Esophagus muscularis mucosa (tissue), 4 donors: ENCODE results near the gene XXYLT1. TPM values are rescaled to one million over a fixed set of nuclear protein-coding genes. Genes with fewer than 3 reads are reported as not detected.

Experiments used
- DNase-seq: peaks from one replicate; pipeline ENCODE4 v3.0.0-alpha.2; 2017; ENCODE audit errors: extremely low spot score
- H3K27ac ChIP-seq, 4 donors: fragments of 200-600 bp; sonication (generic); replicated peaks in 1 of 4; 1 replicate in 3 of 4; 2 replicates in 1 of 4; pipeline ENCODE4 v1.5.1; 2016 to 2019; ENCODE audit warnings: mild to moderate bottlenecking in 1 of 4
- H3K27me3 ChIP-seq, 4 donors: fragments of 200-600 bp; sonication (generic); one replicate each; pipeline versions ENCODE4 v1.5.1 to v1.6.0; 2016 to 2019
- H3K36me3 ChIP-seq, 4 donors: fragments of 200-600 bp; sonication (generic); one replicate each; pipeline ENCODE4 v1.5.1; 2016 to 2019
- H3K4me1 ChIP-seq, 4 donors: fragments of 200-600 bp; sonication (generic); one replicate each; pipeline ENCODE4 v1.5.1; 2016 to 2019
- H3K4me3 ChIP-seq, 4 donors: fragments of 200-600 bp; sonication (generic); 1 replicate in 2 of 4; 2 replicates in 2 of 4; pipeline ENCODE4 v1.5.1; 2016 to 2019; ENCODE audit warnings: mild to moderate bottlenecking in 4 of 4, moderate library complexity in 1 of 4
- H3K9me3 ChIP-seq, 4 donors: fragments of 200-600 bp; sonication (generic); 1 replicate in 3 of 4; 2 replicates in 1 of 4; pipeline ENCODE4 v1.5.1; 2016 to 2019
- CTCF ChIP-seq, 3 experiments: fragments of 200-600 bp in 2 of 3; fragments of 450-650 bp in 1 of 3; sonication (generic) in 2 of 3; IDR thresholded peaks; one replicate each; pipeline ENCODE4 v1.5.1; 2017 to 2019; ENCODE audit warnings: antibody characterized with exemption in 3 of 3, mild to moderate bottlenecking in 2 of 3, moderate library complexity in 1 of 3
- EP300 ChIP-seq: sonication (generic); formaldehyde crosslinking; IDR thresholded peaks from one replicate; pipeline ENCODE4 v1.6.1; 2017; ENCODE audit warnings: antibody characterized with exemption
- POLR2A ChIP-seq: fragments of 450-650 bp; IDR thresholded peaks from one replicate; pipeline ENCODE4 v1.6.1; 2017; ENCODE audit warnings: antibody characterized with exemption, moderate library complexity, mild to moderate bottlenecking, low read depth
- POLR2AphosphoS5 ChIP-seq, 2 donors: sonication (generic); formaldehyde crosslinking; IDR thresholded peaks; one replicate each; pipeline ENCODE4 v1.6.1; 2017; ENCODE audit warnings: antibody characterized with exemption in 2 of 2
- WGBS: methylation state at CpG from one replicate; pipeline ENCODE4 v1.1.5; 2018; 5-methylcytosine and 5-hydroxymethylcytosine counted together
- intact Hi-C: fragments of 100-400 bp; cut with DNase I; formaldehyde crosslinking; loops from one replicate; pipeline ENCODE4 v1.15.1; 2023
- total RNA-seq, 4 donors: library from RNA; depleted of rRNA; stranded (reverse); fragments of >200 nt; gene quantifications; one replicate each; pipeline versions ENCODE4 v1.1.0 to v1.2.1, GENCODE V29; 2016

XXYLT1 gene
- total RNA-seq, 4 donors from 2014 or later, result 8.8 to 18.5 (median 13.9) TPM

- H3K9me3 ChIP-seq, result no peaks in the 10 kb centered on the region
- H3K27ac ChIP-seq, result no peak overlapping the region
- 92% methylated on average over 11 of the region's 11 CpGs for WGBS
- TF ChIP-seq POLR2A, result no peak
- no peak for TF ChIP-seq EP300
- no peak for TF ChIP-seq POLR2AphosphoS5 (IDR thresholded peaks at IDR 0.05)
- no peak for TF ChIP-seq CTCF (IDR thresholded peaks at IDR 0.05)
- no peaks in the 10 kb centered on the region for H3K36me3 ChIP-seq
- DNase-seq, result no peak
- H3K27me3 ChIP-seq, result peaks cover 0 to 4% (median 0%) of the 10 kb centered on the region in 4 donors
- peaks cover 0 to 7% (median 2%) of the 10 kb centered on the region in 4 donors for H3K4me1 ChIP-seq
- intact Hi-C loops, result no loop called here
- H3K4me3 ChIP-seq, result no peak overlapping the region
Measured at GRCh38 chr3:195023989-195024388, 247.0 kb downstream of the XXYLT1 start.

- TF ChIP-seq CTCF (IDR thresholded peaks at IDR 0.05) (no peak), POLR2A (no peak), POLR2AphosphoS5 (IDR thresholded peaks at IDR 0.05) (no peak), EP300 (no peak)
- H3K4me1 ChIP-seq, result peaks cover 0 to 7% (median 2%) of the 10 kb centered on the region in 4 donors
- H3K9me3 ChIP-seq, result no peaks in the 10 kb centered on the region
- intact Hi-C loops, result no loop called here
- H3K27ac ChIP-seq, result no peak overlapping the region
- 28% methylated on average over 2 of the region's 2 CpGs for WGBS
- H3K36me3 ChIP-seq, result no peaks in the 10 kb centered on the region
- H3K27me3 ChIP-seq, result peaks cover 0 to 4% (median 0%) of the 10 kb centered on the region in 4 donors
- no peak overlapping the region for H3K4me3 ChIP-seq
- no peak for DNase-seq
Measured at GRCh38 chr3:195023576-195023975, 247.4 kb downstream of the XXYLT1 start.

- Histone ChIP-seq H3K27me3 (peaks cover 0 to 4% (median 0%) of the 10 kb centered on the region in 4 donors), H3K27ac (no peak overlapping the region), H3K9me3 (no peaks in the 10 kb centered on the region), H3K36me3 (no peaks in the 10 kb centered on the region), H3K4me1 (peaks cover 0 to 7% (median 2%) of the 10 kb centered on the region in 4 donors), H3K4me3 (no peak overlapping the region)
- TF ChIP-seq EP300 (no peak), POLR2AphosphoS5 (IDR thresholded peaks at IDR 0.05) (no peak), POLR2A (no peak)
- no peak for DNase-seq
- WGBS, result 90% methylated on average over 3 of the region's 3 CpGs
- intact Hi-C loops, result no loop called here
Measured at GRCh38 chr3:195021692-195022091, 249.3 kb downstream of the XXYLT1 start.

- no peak overlapping the region for H3K27ac ChIP-seq
- peaks cover 0 to 7% (median 2%) of the 10 kb centered on the region in 4 donors for H3K4me1 ChIP-seq
- no peaks in the 10 kb centered on the region for H3K36me3 ChIP-seq
- H3K27me3 ChIP-seq, result peaks cover 0 to 4% (median 0%) of the 10 kb centered on the region in 4 donors
- intact Hi-C loops, result no loop called here
- no peak for TF ChIP-seq POLR2AphosphoS5 (IDR thresholded peaks at IDR 0.05)
- no peak for TF ChIP-seq CTCF (IDR thresholded peaks at IDR 0.05)
- TF ChIP-seq POLR2A, result no peak
- TF ChIP-seq EP300, result no peak
- DNase-seq, result no peak
- no peak overlapping the region for H3K4me3 ChIP-seq
- H3K9me3 ChIP-seq, result no peaks in the 10 kb centered on the region
- WGBS, result 82% methylated on average over 1 of the region's 1 CpG
Measured at GRCh38 chr3:195020921-195021320, 250.0 kb downstream of the XXYLT1 start.

DNA sequence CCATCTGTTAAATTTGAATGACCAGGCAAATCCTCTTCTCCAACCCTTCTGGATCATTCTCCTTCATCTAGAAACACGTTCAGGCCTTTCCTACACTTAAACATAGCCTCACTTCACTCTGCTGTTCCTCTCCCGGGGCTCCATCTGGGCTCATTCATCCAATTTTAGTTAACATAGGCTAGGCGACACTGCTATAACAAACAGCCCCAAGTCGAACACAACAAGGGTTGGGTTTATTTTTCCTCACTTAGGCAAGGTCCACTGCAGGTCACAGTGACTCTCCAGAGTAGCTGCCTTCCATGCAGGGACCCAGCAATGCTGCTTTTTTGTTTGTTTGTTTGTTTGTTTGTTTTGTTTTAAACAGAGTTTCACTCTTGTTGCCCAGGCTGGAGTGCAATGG is 250.8 kb downstream of the XXYLT1 start:
- no peak for DNase-seq
- Histone ChIP-seq H3K36me3 (no peaks in the 10 kb centered on the region), H3K4me3 (no peak overlapping the region), H3K27ac (no peak overlapping the region), H3K27me3 (peaks cover 0 to 4% (median 0%) of the 10 kb centered on the region in 4 donors), H3K4me1 (peaks cover 0 to 7% (median 2%) of the 10 kb centered on the region in 4 donors), H3K9me3 (no peaks in the 10 kb centered on the region)
- intact Hi-C loops, result no loop called here
- TF ChIP-seq EP300 (no peak), CTCF (IDR thresholded peaks at IDR 0.05) (no peak), POLR2A (no peak), POLR2AphosphoS5 (IDR thresholded peaks at IDR 0.05) (no peak)
- 90% methylated on average over 4 of the region's 4 CpGs for WGBS
